Prostate gland (tissue), 2 donors: Measurements from ENCODE around the gene PRDM16. TPM values are rescaled to one million over a fixed set of nuclear protein-coding genes. Genes with fewer than 3 reads are reported as not detected.

Experiments used
- DNase-seq: peaks from one replicate; pipeline ENCODE4 v3.0.0-alpha.2; 2019; ENCODE audit warnings: low spot score
- H3K27ac ChIP-seq, 2 donors: fragments of 200-600 bp; sonication (generic); 2 replicates each; pipeline ENCODE4 v1.5.1; 2017 to 2019
- H3K27me3 ChIP-seq: fragments of 200-600 bp; sonication (generic); replicated peaks from 2 replicates; pipeline ENCODE4 v1.5.1; 2019; ENCODE audit not compliant: insufficient read depth
- H3K36me3 ChIP-seq, 2 donors: fragments of 200-600 bp; sonication (generic); 1 replicate in 1 of 2; 2 replicates in 1 of 2; pipeline versions ENCODE4 v1.5.1 to v1.8.1; 2017 to 2019
- H3K4me1 ChIP-seq: fragments of 200-600 bp; sonication (generic); replicated peaks from 2 replicates; pipeline ENCODE4 v1.5.1; 2019
- H3K4me3 ChIP-seq, 2 donors: fragments of 200-600 bp; sonication (generic); 2 replicates each; pipeline ENCODE4 v1.5.1; 2017 to 2019
- H3K9me3 ChIP-seq: fragments of 200-600 bp; sonication (generic); 2 replicates; pipeline ENCODE4 v1.5.1; 2017
- POLR2A ChIP-seq: fragments of 450-650 bp; IDR thresholded peaks from one replicate; pipeline ENCODE4 v1.6.1; 2016; ENCODE audit warnings: antibody characterized with exemption, mild to moderate bottlenecking
- POLR2AphosphoS5 ChIP-seq: sonication (generic); formaldehyde crosslinking; IDR thresholded peaks from one replicate; pipeline ENCODE4 v1.6.1; 2017; ENCODE audit warnings: antibody characterized with exemption
- WGBS: methylation state at CpG from one replicate; pipeline ENCODE4 v1.1.5; 2018; 5-methylcytosine and 5-hydroxymethylcytosine counted together
- intact Hi-C: fragments of 100-400 bp; cut with DNase I; formaldehyde crosslinking; loops from one replicate; pipeline ENCODE4 v1.14.2; 2022
- total RNA-seq, 2 donors: library from RNA; depleted of rRNA; stranded (reverse); fragments of >200 nt; gene quantifications; one replicate each; pipeline ENCODE4 v1.1.0, GENCODE V29; 2016
- TF ChIP-seq, protein P1 (sequence below), 4 experiments: fragments of 200-600 bp in 2 of 4; fragments of 450-650 bp in 2 of 4; sonication (generic) in 2 of 4; IDR thresholded peaks; 1 replicate in 3 of 4; 2 replicates in 1 of 4; pipeline ENCODE4 v1.5.1; 2016 to 2019; ENCODE audit warnings: antibody characterized with exemption in 4 of 4, mild to moderate bottlenecking in 2 of 4, moderate library complexity in 2 of 4

The PRDM16 gene
- total RNA-seq, 2 donors from 2014 or later: 0.23 to 6.5 TPM

DNA sequence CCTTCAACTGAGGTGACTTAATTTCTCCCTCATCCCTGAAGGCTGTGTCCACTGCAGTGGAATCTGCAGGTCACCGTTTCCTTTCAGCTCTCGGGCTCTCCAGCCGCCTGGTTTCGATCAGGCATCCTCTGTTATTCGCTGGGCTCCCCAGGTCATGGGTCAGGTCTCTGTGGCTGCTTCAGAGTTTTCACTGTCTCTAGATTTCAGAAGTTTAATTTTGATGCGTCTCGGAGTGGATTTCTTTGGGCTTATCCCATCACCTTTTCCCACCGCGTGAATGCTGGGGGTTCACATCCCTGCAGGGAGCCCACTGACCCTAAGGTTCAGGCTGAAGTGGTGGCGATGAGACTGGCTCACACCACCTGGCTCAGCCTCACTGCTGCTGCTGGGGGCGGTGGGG is 44.4 kb upstream of the PRDM16 start:
- TF ChIP-seq, protein P1, sequence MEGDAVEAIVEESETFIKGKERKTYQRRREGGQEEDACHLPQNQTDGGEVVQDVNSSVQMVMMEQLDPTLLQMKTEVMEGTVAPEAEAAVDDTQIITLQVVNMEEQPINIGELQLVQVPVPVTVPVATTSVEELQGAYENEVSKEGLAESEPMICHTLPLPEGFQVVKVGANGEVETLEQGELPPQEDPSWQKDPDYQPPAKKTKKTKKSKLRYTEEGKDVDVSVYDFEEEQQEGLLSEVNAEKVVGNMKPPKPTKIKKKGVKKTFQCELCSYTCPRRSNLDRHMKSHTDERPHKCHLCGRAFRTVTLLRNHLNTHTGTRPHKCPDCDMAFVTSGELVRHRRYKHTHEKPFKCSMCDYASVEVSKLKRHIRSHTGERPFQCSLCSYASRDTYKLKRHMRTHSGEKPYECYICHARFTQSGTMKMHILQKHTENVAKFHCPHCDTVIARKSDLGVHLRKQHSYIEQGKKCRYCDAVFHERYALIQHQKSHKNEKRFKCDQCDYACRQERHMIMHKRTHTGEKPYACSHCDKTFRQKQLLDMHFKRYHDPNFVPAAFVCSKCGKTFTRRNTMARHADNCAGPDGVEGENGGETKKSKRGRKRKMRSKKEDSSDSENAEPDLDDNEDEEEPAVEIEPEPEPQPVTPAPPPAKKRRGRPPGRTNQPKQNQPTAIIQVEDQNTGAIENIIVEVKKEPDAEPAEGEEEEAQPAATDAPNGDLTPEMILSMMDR (IDR thresholded peaks at IDR 0.05): no peak
- TF ChIP-seq POLR2AphosphoS5 (no peak), POLR2A (no peak)
- intact Hi-C loops: no loop called here
- H3K9me3 ChIP-seq: no peaks in the 10 kb centered on the region
- 86% methylated on average over 11 of the region's 11 CpGs for WGBS
- H3K27ac ChIP-seq: no peak overlapping the region
- no peak overlapping the region for H3K4me3 ChIP-seq
- no peak for DNase-seq
- no peaks in the 10 kb centered on the region for H3K4me1 ChIP-seq
- H3K36me3 ChIP-seq: no peaks in the 10 kb centered on the region
- peaks cover 6% of the 10 kb centered on the region for H3K27me3 ChIP-seq

- no peaks in the 10 kb centered on the region for H3K36me3 ChIP-seq
- 91% methylated on average over 1 of the region's 1 CpG for WGBS
- no peak overlapping the region for H3K27ac ChIP-seq
- TF ChIP-seq, protein P1 (IDR thresholded peaks at IDR 0.05): no peak
- TF ChIP-seq POLR2AphosphoS5 (no peak), POLR2A (no peak)
- DNase-seq: no peak
- peaks cover 19% of the 10 kb centered on the region for H3K27me3 ChIP-seq
- H3K4me1 ChIP-seq: no peaks in the 10 kb centered on the region
- no peak overlapping the region for H3K4me3 ChIP-seq
- H3K9me3 ChIP-seq: no peaks in the 10 kb centered on the region
- intact Hi-C loops: no loop called here
Observed at GRCh38 chr1:3026124-3026523, 42.9 kb upstream of the PRDM16 start.

- DNase-seq: no peak
- no peak overlapping the region for H3K4me3 ChIP-seq
- H3K9me3 ChIP-seq: no peaks in the 10 kb centered on the region
- H3K36me3 ChIP-seq: no peaks in the 10 kb centered on the region
- WGBS: 74% methylated on average over 11 of the region's 11 CpGs
- H3K4me1 ChIP-seq: no peaks in the 10 kb centered on the region
- TF ChIP-seq POLR2A: no peak
- TF ChIP-seq POLR2AphosphoS5: no peak
- TF ChIP-seq, protein P1 (IDR thresholded peaks at IDR 0.05): no peak
- H3K27ac ChIP-seq: no peak overlapping the region
- H3K27me3 ChIP-seq: peaks cover 26% of the 10 kb centered on the region
- intact Hi-C loops: no loop called here
Observed at GRCh38 chr1:3026581-3027391, 42.2 kb upstream of the PRDM16 start.

- Histone ChIP-seq H3K27me3 (peaks cover 27% of the 10 kb centered on the region), H3K9me3 (no peaks in the 10 kb centered on the region), H3K4me3 (no peak overlapping the region), H3K27ac (no peak overlapping the region), H3K36me3 (no peaks in the 10 kb centered on the region), H3K4me1 (no peaks in the 10 kb centered on the region)
- intact Hi-C loops: no loop called here
- no peak for DNase-seq
- TF ChIP-seq, protein P1 (IDR thresholded peaks at IDR 0.05): no peak
- no peak for TF ChIP-seq POLR2A
- TF ChIP-seq POLR2AphosphoS5: no peak
- 85% methylated on average over 16 of the region's 20 CpGs for WGBS
Observed at GRCh38 chr1:3027611-3028371, 41.2 kb upstream of the PRDM16 start.
